ENCODE measurements around the gene CD6.

Gene CD6

GRCh38 chr11:60985991-60986915, 14.8 kb downstream of the CD6 start:
- DNase-seq: peak; percentile 34

- no peak for DNase-seq
Measured at GRCh38 chr11:60987577-60988277, 16.2 kb downstream of the CD6 start.

GRCh38 chr11:60988658-60989057, 17.2 kb downstream of the CD6 start:
- no peak for DNase-seq

DNA sequence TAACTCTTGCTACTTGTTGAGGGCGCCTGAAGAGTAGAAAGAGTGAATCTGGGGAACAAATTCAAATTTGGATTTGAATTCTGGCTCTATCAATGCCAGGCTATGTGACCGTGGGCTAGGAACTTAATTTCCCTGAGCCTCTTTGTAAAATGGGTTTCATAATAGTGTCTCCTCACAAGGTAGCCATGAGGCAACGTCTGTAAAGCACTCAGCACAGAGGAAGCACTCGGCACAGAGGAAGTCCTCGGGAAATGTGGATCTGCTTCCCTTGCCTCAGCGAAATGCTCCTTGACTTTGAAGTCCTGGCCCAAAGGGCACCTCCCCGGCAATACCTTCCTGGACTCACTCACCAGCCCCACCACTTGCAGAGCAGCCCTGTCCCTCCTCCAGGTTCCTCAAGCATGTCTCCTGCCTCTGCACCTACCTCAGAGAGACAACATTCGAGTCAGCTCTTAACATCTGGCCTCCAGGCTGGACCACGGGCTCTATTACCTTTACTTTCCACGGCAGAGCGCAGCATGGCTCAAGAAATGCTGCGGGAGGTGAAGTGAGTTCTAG, 17.7 kb downstream of the CD6 start:
- DNase-seq: no peak

- DNase-seq: no peak
Measured at GRCh38 chr11:60991457-60991856, 20.0 kb downstream of the CD6 start.

DNA sequence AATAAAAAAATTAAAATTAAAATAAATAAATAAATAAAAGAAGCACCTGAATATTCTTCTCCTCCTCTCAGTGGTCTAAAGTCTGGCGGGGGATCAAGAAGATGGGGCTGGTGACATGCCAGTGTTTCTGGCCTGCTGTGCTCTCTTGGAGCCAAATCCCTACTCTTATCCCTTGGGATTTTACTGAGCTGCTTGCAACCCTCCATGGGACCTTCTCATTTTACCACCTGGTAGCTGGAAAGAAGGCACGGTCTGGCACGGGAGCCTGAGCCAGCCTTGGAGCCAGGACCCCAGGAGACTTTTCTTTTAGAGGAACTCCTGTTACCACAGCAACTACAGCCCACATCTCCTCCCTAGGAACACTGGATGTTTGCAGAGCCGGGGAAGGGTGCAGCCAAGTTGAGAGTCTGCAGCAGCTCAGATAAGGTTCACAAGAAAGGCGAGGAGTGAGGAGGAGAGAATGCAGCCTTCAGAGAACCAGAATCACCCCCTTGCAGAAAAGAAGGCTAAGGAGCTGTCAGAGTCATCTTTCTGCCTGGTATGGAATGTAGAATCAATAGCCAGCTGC, 21.4 kb downstream of the CD6 start:
- no peak for DNase-seq

DNA sequence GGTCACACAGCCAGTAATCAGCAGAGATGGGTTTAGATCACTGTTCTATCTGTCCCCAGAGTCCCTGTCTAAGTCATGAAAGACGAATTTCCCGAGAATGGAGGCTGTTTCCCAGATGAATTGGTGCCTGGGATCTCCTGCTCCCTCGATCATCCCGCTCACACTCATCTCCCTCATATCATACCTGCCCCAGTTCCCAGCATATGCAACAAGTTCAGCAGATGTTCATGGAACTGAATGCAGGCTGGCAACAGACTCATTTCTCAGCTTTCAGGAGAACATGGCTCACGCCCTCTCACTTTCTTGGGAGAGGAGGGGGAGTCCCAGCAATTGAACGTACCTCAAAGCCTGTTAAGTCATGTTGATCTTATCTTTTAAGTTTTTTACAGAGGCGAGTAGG, 22.1 kb downstream of the CD6 start:
- no peak for DNase-seq

- no peak for DNase-seq
Measured at GRCh38 chr11:60994541-60995080, 23.1 kb downstream of the CD6 start.

DNA sequence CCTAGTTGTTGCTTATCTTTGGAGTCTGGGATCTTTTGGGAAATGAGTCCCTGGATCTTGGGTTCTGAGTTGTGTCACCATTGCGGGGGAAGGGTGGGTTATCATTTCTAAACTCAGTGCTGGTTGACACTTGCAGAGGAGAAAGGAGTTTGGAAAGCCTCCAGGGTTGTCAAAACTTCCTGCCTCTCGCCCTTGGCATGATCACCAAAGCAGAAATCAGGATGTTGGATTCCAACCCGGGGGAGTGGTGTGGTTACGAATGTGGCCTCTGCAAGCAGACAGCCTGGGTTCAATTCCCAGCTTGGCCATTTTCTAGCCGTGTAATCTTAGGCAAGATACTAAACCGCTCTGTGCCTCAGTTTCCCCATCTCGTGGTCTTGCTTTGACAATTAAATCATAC, 24.3 kb downstream of the CD6 start:
- DNase-seq: no peak

DNA sequence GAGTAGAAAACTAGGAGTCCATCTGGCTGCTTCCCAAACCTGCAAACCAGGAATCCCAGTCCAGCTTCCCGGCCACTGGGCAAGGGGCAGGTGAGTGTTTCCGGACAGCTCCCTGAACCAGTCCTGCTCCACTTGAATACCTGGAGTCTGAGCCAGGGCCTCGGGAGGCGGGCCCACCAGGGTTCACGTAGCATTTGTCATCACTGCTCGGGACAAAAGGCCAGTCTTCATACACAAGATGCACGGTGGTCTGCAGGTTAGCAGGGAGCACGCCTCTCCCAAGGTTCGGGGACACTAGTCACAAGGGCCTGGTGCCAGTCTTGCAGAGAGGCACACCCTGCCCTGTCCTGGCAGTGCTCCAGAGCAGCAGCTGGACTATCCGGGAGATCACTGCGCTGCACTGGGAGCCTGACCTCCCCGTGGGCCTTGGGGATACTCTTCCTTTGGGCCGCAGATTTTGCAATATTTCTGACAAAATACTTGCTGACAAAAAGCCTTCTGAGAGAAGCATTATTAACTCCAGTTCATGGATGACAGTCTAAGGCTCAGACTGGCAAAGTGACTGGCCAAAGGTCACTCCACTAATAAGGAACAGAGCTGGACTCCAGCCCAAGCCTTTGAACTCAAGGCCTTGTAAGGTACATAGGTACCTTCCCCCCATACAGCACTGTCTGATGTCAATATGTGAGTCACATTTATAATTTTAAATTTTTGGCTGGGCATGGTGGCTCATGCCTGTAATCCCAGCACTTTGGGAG, 25.1 kb downstream of the CD6 start:
- DNase-seq: no peak

DNA sequence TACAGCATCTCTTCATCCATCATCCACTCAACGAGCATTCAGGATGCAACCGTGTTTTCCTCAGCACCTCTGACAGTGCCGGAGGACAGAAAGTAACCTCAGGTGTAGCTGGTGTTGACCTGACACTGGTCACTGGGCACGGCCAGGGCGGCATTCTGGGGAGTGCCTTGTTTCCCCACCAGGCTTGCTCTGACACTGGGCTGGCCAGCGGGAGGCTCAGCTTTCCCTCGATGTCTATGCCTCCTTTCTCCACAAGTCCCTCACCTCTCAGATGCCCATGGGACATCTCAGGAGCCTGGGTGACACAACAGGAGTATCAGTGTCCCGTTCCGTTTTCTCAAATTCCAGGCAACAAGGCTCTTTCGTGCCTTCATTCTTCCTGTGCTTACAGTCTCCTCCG, 28.9 kb downstream of the CD6 start:
- no peak for DNase-seq

GRCh38 chr11:61001931-61002330, 30.5 kb downstream of the CD6 start:
- no peak for DNase-seq

DNA sequence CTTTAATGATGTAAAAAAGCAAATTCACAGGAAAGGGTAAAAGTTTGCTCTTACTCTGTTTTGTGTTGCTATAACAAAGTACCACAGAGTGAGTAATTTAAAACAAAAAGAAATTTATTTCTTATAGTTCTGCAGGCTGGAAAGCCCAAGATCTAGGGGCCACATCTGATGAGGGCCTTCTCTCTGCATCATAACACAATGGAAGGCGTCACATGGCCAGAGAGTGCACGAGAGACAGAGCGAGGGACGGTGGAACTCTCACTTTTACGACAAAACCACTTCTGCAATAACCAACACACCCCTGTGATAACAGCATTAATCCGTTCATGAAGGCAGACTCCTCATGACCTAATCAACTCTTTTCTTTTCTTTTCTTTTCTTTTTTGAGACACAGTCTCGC, 31.1 kb downstream of the CD6 start:
- no peak for DNase-seq

GRCh38 chr11:61004180-61004611, 32.7 kb downstream of the CD6 start:
- peak; percentile 89 for DNase-seq

- DNase-seq: peak; percentile 50
Measured at GRCh38 chr11:61004761-61005181, 33.3 kb downstream of the CD6 start.

GRCh38 chr11:61007383-61007955, 36.0 kb downstream of the CD6 start:
- no peak for DNase-seq

GRCh38 chr11:61007956-61008896, 36.7 kb downstream of the CD6 start:
- no peak for DNase-seq

DNA sequence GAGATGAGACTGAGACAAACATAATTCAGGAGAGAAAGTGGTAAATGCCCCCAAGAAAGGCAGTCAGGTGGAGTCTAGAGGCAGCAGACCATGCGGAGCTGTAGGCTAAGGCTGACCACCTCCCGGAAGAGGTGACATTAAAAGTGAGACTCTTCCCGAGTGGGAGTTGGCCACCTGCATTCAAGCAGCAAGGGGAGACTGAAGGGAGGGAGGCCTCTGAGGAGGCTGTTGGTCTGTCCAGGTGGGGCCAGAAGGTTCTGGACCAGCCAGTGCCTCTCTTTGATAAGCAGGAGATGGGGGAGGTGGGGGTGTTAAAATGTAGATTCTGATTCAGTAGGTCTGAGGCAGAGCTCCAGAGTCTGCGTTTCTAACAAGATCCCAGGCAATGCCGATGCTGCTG, 37.5 kb downstream of the CD6 start:
- no peak for DNase-seq

DNA sequence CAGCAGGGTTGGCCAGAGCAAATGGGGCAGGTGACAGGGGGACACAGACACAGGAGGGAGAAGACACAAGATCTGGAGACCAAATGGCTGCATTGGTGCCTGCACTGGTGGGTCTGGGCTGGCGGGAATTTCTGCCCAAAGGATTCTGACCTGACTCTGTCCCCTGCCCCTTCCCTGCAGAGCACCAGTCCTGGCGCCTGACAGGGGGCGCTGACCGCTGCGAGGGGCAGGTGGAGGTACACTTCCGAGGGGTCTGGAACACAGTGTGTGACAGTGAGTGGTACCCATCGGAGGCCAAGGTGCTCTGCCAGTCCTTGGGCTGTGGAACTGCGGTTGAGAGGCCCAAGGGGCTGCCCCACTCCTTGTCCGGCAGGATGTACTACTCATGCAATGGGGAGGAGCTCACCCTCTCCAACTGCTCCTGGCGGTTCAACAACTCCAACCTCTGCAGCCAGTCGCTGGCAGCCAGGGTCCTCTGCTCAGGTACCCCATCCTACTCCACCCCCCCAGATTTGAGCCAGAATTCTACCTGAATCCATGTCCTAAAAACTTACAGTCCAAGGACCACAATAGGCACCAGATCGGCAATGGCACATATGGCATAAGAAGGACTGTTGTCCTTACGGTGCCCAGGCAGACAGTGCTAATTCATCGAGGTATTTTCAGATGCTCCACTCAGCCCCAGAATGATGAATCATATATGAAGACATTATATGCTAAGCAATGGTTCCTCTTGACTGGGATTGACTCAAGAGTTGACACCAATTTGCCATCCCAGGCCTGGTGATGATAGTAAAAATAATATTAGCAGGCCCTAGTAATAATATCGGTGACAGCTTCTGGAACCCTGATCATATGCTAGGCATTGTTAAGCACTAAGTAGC, 38.2 kb downstream of the CD6 start:
- DNase-seq: no peak

All from fibroblast of skin of scalp (primary cell).